Heart left ventricle (tissue), 16 donors: Measurements from ENCODE around the gene PRCC. TPM values are rescaled to one million over a fixed set of nuclear protein-coding genes. Genes with fewer than 3 reads are reported as not detected.
A peak's percentile ranks its signal among the peaks of the same experiment; 100 is the strongest.

ENCODE experiments used
- ATAC-seq, 4 donors: fragments of 200-7000 bp; cut with Tn5 transposase; one replicate each; pipeline ENCODE4 v1.9.1; 2020 to 2022; ENCODE audit warnings: moderate library complexity in 4 of 4, mild to moderate bottlenecking in 3 of 4, moderate number of reproducible peaks in 1 of 4
- DNase-seq, 5 donors: peaks; one replicate each; pipeline ENCODE4 v3.0.0-alpha.2; 2020
- H3K27ac ChIP-seq, 12 donors: fragments of 200-600 bp; sonication (generic) in 4 of 12; one replicate each; pipeline versions ENCODE4 v1.5.0 to v1.8.0; 2016 to 2022; ENCODE audit warnings: mild to moderate bottlenecking in 2 of 12
- H3K27me3 ChIP-seq, 9 donors: fragments of 200-600 bp; sonication (generic) in 2 of 9; one replicate each; pipeline versions ENCODE4 v1.5.1 to v1.8.0; 2016 to 2022; ENCODE audit warnings: mild to moderate bottlenecking in 3 of 9
- H3K36me3 ChIP-seq, 9 donors: fragments of 200-600 bp; sonication (generic) in 2 of 9; one replicate each; pipeline versions ENCODE4 v1.5.0 to v1.8.0; 2018 to 2022; ENCODE audit warnings: mild to moderate bottlenecking in 2 of 9
- H3K4me1 ChIP-seq, 12 donors: fragments of 200-600 bp; sonication (generic) in 4 of 12; one replicate each; pipeline versions ENCODE4 v1.5.0 to v1.8.0; 2016 to 2022; ENCODE audit warnings: mild to moderate bottlenecking in 3 of 12
- H3K4me3 ChIP-seq, 12 donors: fragments of 200-600 bp; sonication (generic) in 4 of 12; one replicate each; pipeline versions ENCODE4 v1.5.0 to v1.8.0; 2017 to 2022; ENCODE audit warnings: mild to moderate bottlenecking in 9 of 12, moderate library complexity in 4 of 12
- H3K9me3 ChIP-seq, 12 donors: fragments of 200-600 bp; sonication (generic) in 4 of 12; one replicate each; pipeline versions ENCODE4 v1.5.0 to v1.8.0; 2016 to 2022; ENCODE audit warnings: mild to moderate bottlenecking in 1 of 12
- CTCF ChIP-seq, 12 donors: fragments of 200-600 bp; sonication (generic) in 4 of 12; IDR thresholded peaks; one replicate each; pipeline versions ENCODE4 v1.5.0 to v1.8.0; 2018 to 2022; ENCODE audit warnings: antibody characterized with exemption in 12 of 12, mild to moderate bottlenecking in 5 of 12
- POLR2A ChIP-seq, 2 donors: fragments of 450-650 bp; IDR thresholded peaks; one replicate each; pipeline ENCODE4 v1.6.1; 2017; ENCODE audit warnings: antibody characterized with exemption in 2 of 2, mild to moderate bottlenecking in 2 of 2, moderate library complexity in 2 of 2
- WGBS, 4 donors: extraction: QIAGEN DNeasy Blood & Tissue Kit in 2 of 4; methylation state at CpG; one replicate each; pipeline versions ENCODE4 v1.1.5 to v1.1.7; 2013 to 2018; 5-methylcytosine and 5-hydroxymethylcytosine counted together
- intact Hi-C, 10 donors: fragments of 100-400 bp; cut with DNase I; formaldehyde crosslinking; loops; one replicate each; pipeline versions ENCODE4 v1.11.1 to v1.14.2; 2022
- polyA plus RNA-seq, 2 donors: library from polyadenylated mRNA; stranded (reverse); fragments of 200-250 nt; gene quantifications; one replicate each; pipeline ENCODE4 v1.2.3, GENCODE V29; 2013
- total RNA-seq, 9 donors: library from RNA; depleted of rRNA in 2 of 9; stranded (reverse); fragments of >200 nt in 2 of 9; fragmentation: NEBNext Ultra II Directional in 3 of 9; extraction: Animal tissue kit (Norgen Biotek cat#: 25700) in 3 of 9; gene quantifications; one replicate each; pipeline versions ENCODE4 v1.1.0 to v1.2.4, GENCODE V29; 2016 to 2023
- donor health status: ischemic (EF 13 %, LVEDD 7.1; RV severe dilation, severe dysfunction).
- donor health status: healthy with polysubstance abuse.
- donor health status: DM: no; HTN: yes; CAD: no.
- donor health status: DM: no; HTN: no; CAD: no.
- donor health status: ischemic (EF 25% LVEDD 6.9; RV normal size, moderate dysfunction).
- donor health status: ischemic (EF 25% LVEDD 5.7; RV mildly dilated, moderate dysfunction).
- donor health status: healthy.
- donor health status: DM: yes; HTN: yes; CAD: no.
- donor health status: ischemic (EF 35%, LVEDD 5.7; RV mildly dilated, moderate dysfunction).
- donor health status: nonischemic (EF 11% LVEDD 7.7; RV severe dilation, severe dysfunction).
- donor health status: DM: yes; HTN: yes; CAD: no.
- donor health status: PGD.
- donor health status: ischemic (EF 29% LVEDD 5.4; RV normal size, mild dysfunction).
- donor health status: nonischemic (EF 23%, LVEDD 6.1; RV moderate dilation, normal function).

Gene PRCC
- total and polyA plus RNA-seq, 11 donors: 34.6 to 55.5 (median 39.0) TPM

DNA sequence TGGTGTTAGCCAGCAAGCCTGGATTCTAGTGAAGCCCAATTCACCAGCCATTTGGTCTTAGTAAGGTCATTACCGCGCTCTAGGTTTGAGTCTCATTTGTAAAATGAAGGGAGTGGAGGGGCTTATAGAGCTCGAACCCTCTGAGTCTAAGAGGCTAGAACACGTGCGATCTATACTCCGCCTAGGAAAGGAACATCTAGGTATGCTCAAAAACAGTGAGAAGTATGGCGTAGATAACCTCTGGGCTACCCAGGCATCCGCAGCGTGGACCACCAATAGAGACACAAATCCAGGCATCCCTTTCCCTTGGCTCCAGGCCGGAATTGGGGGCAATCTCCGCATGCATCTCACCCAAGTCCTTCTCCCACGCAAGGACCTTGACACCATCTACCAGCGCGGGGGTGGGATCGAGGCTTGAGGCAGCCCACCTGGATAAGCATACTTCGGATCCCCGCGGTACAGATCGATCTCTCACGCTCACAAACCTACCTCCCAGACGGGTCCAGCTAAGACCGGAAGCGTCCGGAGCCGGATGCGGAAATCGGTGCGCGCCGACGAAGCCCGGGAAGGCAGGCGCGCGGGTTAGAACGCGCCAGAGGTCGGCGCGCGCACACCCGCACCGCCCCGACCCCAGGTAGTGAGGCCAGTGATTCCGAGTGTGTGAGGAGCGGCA, 39.3 kb upstream of the PRCC start, which contains the start of gene METTL25B:
TSS of gene METTL25B (plus strand) at position 544 of the 673 bp plus-strand sequence. CDS start 636 bp downstream, outside the sequence.
- peak; percentile 81 to 89 (median 83) for DNase-seq
- peak; percentile 44 to 85 (median 76) for ATAC-seq
- intact Hi-C loops: loop anchor here in 8 of 10 donors (1.0 to 10.0 kb wide), 12 partner anchors 13 to 164 kb away; partner anchors contain the start of genes PRCC (in 7 of the 8), NTRK1 (in 3 of the 8), INSRR (in 2 of the 8) and MRPL24 (in 1 of the 8)
- H3K36me3 ChIP-seq: peaks cover 0 to 45% (median 23%) of the 10 kb centered on the region in 9 donors
- peak within 1 kb of the TSS; percentile 88 to 99 (median 96) for H3K27ac ChIP-seq
- no peaks in the 10 kb centered on the region for H3K27me3 ChIP-seq
- WGBS, 4 donors: 0 to 1% (median 1%) methylated on average over 21 to 46 of the region's 46 CpGs
- TF ChIP-seq POLR2A (IDR thresholded peaks at IDR 0.05) (no peak), CTCF (IDR thresholded peaks at IDR 0.05) (peak in 1 of 12 donors; percentile 1)
- no peaks in the 10 kb centered on the region for H3K9me3 ChIP-seq
- peak within 1 kb of the TSS; percentile 57 to 96 (median 82) for H3K4me3 ChIP-seq
- H3K4me1 ChIP-seq: peaks cover 22 to 54% (median 36%) of the 10 kb centered on the region in 12 donors

GRCh38 chr1:156728599-156729462, 38.5 kb upstream of the PRCC start, which contains the start of gene ISG20L2:
ISG20L2 (minus strand) TSS chr1:156728766; CDS start chr1:156727652, 1,114 bp downstream.
- Histone ChIP-seq H3K27ac (peak within 1 kb of the TSS; percentile 88 to 99 (median 96)), H3K27me3 (no peaks in the 10 kb centered on the region), H3K4me1 (peaks cover 22 to 54% (median 36%) of the 10 kb centered on the region in 12 donors), H3K9me3 (no peaks in the 10 kb centered on the region), H3K36me3 (peaks cover 0 to 45% (median 23%) of the 10 kb centered on the region in 9 donors), H3K4me3 (peak within 1 kb of the TSS; percentile 57 to 96 (median 82))
- 1 to 6% (median 2%) methylated on average over 19 to 57 of the region's 57 CpGs for WGBS, 4 donors
- TF ChIP-seq CTCF (IDR thresholded peaks at IDR 0.05) (no peak), POLR2A (IDR thresholded peaks at IDR 0.05) (peak in 1 of 2 donors; percentile 61)
- ATAC-seq (peak; percentile 88 to 97 (median 96)), DNase-seq (peak; percentile 96 to 98 (median 97))
- intact Hi-C loops: loop anchor here in 8 of 10 donors (1.0 to 10.0 kb wide), 11 partner anchors 12 to 163 kb away; partner anchors contain the start of genes PRCC (in 7 of the 8), NTRK1 (in 3 of the 8), INSRR (in 2 of the 8) and MRPL24 (in 1 of the 8)

DNA sequence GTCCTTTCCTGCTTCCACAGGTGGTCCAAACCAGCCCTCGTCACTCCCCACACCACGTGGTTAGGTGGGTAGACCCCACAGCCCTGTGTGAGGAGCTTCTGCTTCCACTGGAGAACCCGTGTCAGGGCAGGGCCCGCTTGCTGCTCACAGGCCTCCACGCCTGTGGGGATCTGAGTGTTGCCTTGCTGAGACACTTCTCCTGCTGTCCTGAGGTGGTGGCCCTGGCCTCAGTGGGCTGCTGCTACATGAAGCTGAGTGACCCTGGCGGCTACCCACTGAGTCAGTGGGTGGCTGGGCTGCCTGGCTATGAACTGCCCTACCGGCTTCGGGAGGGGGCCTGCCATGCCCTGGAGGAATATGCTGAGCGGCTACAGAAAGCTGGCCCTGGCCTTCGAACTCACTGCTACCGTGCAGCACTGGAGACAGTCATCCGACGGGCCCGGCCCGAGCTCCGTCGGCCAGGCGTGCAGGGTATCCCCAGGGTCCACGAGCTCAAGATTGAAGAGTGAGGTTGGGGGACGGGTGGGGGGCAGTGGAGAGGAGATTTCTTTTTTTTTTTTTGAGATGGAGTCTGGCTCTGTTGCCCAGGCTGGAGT, 33.2 kb upstream of the PRCC start:
- peak in 1 of 5 donors; percentile 49 for DNase-seq
- no peak for TF ChIP-seq CTCF (IDR thresholded peaks at IDR 0.05)
- TF ChIP-seq POLR2A (IDR thresholded peaks at IDR 0.05): no peak

More for the DNA sequence above, 33.2 kb upstream of the PRCC start:
- intact Hi-C loops: no loop called here
- H3K27me3 ChIP-seq: no peaks in the 10 kb centered on the region
- H3K4me1 ChIP-seq: peaks cover 0 to 15% (median 5%) of the 10 kb centered on the region in 12 donors
- peaks cover 0 to 65% (median 42%) of the 10 kb centered on the region in 9 donors for H3K36me3 ChIP-seq
- H3K27ac ChIP-seq: no peak overlapping the region
- H3K9me3 ChIP-seq: no peaks in the 10 kb centered on the region
- no peak for ATAC-seq
- WGBS, 4 donors: 75 to 93% (median 92%) methylated on average over 4 to 20 of the region's 20 CpGs
- no peak overlapping the region for H3K4me3 ChIP-seq
